Stimulated activated CD4-positive, alpha-beta T cell treated with anti-CD3 and anti-CD28 coated beads, Interleukin-1b, Interleukin-23, amount 100 ng/mL, for 1 hour (primary cell): ENCODE measurements around the gene PLA2G12A.

Source experiments
- DNase-seq, 2 donors: peaks; one replicate each; pipeline ENCODE4 v3.0.0-alpha.2; 2020; ENCODE audit warnings: low read depth in 2 of 2

PLA2G12A gene

DNA sequence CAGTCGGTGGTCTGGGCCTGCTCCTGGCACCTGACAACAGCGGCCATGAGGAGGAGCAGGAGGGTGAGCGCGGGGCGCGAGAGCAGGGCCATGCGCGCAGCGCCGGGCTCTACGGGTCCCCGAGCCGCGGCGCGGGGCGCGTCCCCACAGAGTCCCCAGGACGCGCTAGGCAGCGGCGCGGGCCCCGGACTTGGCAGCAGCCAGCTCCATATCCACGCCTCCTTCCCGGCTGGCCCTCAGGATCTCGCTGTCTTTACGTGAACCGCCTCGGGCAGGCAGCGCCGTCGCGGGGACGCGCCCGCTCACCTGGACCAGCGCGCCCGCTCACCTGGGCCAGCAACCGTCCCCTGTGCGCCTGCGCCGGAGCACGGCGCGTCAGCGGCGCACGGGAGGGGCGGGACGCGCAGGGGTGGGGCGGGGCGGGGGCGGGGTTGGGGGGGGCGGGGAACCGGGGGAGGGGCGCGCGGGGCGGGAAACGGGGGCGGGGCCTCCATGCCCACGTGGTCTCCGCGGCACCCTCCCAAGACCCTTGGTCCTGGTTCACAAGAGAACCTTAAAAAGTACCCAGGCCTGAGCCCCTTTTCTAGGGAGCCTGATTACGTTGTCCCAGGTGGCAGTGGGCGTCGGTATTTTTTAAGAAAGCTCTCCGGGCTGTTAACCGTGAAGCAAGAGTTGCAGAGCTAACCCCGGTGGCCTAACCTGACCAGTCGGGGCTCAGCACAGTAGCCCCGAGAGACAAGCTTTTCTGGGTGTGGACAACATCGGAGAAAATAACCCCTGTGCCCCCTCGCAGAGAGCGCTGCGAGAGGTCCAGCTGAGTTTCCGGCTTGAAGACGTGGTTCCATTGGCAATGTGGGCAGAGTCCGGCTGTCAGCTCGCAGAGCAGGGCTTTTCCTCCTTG lies at the start of gene PLA2G12A:
Gene PLA2G12A (minus strand): TSS at position 353 of the 901 bp plus-strand sequence. CDS start 261 bp downstream, at position 92.
- DNase-seq: peak; percentile 50 to 56

DNA sequence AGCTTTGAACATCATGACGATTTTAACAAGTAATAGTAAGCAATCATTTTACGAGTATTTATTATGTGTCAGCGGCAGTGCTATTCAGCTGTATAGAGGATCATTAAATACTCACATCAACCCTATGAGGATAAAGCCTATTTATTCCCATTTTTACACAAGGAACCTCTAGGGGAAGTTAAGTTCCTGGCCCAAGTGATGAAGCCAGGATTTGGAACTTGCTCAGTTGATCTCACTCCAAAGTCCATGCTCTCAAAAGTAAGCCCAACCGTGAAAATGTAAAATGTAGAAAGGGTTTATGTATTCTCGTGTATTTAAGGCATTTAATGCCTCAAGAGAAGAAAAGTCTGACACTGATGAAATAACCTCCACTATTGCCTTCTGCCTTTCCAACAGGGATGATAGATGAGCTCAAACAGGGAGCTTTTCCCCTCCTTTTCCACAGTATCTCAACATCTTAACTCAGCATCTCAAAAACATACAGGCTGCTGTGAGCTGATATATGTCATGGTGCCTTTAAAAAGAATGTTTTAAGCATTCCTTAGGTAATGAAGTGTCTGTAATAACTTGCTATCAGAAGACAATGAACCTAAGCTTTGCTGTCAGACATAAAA lies 35.0 kb upstream of the PLA2G12A start:
- DNase-seq: no peak

DNA sequence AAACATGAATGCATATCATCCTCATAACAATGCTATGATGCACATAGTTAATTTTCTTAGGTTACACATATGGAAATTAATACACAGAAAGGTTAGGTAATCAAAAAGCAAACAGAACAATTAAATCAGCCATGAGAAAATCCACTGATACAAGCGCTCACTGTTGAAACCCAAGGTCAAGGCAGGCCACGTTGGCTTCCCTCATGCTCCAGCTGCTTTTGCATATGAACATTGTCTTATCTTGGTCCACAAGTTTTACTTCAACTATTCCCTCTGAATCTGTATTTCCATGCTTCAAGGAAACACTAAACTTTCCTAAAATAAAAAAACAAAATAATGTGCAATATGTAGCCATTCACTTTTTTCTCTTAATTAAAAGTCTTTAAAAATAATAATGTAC lies 34.5 kb upstream of the PLA2G12A start:
- no peak for DNase-seq

DNA sequence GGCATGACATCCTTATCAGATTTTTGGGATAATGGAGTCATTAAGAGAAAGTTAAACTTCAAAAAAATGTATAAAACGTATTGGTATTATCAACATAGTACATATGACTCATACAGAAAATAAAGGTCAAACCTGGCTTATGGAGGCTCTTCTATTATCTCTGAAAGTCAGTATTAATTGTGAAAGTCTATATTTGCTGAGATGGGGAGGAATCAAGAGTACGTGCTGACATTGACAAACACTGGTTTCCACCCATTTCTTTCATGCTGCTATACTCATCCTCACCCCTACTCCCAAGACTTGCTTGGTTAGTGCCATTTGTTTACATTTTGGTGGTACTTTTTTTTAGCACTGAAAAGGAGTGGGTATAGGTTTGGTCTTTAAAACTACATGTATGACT lies 30.8 kb upstream of the PLA2G12A start:
- no peak for DNase-seq

DNA sequence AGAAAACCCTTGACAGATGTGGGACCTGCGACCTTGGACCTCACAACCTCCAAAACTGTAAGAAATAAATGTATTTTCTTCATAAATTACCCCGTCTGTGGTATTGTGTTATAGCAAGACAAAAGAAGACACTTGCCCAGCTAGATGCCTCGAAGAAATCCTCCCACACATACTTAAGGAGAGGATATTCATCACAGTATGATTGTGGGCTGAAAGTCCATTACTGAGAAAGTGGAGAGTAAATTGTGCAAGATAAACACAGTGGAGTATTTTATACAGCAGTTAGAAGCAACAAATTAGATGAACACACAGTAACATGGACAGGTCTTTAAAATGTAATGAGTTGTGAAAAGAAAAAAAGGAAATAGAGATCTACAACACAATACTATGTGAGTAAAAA lies 25.8 kb upstream of the PLA2G12A start:
- no peak for DNase-seq

DNA sequence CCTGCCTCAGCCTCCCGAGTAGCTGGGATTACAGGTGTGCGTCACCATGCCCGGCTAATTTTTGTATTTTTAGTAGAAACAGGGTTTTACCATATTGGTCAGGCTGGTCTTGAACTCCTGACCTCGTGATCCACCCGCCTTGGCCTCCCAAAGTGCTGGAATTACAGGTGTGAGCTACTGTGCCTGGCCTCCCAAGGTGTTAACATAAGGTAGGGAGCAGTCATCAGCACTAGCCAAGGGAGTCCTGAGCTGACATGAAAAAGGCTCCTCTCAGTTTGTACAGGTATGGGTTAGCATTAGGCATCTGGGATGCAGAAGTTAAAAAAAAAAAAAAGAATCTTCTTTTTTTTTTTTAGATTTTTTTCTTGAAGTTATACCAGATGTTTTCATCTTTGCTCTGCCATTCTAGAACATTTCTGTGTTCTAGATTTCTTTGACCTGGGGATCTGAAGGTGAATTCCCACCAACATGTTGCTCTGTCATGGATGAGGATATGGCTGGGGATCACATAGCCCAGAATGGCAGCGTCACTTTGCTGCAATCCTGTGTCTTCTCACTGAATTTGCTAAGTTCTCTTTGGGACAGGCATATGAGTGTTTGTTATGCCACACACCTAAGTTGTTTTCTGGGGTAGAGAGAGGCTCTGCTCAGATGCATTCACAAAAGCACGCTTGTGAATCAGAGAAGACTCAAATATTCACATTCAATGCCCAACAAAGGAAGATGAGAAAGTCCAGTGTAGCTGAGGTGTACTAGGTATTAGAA lies 24.4 kb upstream of the PLA2G12A start:
- no peak for DNase-seq

DNA sequence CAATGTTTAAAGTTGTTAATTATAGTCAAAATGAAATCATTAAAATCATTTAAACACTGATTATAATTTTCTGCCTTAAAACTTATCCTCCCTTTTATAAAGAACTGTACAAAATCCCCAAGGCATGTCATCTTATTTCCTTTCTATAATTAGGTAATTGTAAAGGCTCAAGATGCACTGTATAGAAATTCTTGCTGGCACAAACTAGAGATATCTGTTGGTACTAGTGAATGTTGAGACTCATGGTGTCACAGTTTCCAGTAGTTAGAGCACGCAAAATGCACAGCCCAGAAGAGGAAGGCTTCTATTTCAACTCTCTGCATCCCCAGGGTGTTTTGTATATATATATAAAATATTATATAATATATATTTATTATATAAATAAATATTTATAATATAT lies 22.7 kb upstream of the PLA2G12A start:
- DNase-seq: no peak

DNA sequence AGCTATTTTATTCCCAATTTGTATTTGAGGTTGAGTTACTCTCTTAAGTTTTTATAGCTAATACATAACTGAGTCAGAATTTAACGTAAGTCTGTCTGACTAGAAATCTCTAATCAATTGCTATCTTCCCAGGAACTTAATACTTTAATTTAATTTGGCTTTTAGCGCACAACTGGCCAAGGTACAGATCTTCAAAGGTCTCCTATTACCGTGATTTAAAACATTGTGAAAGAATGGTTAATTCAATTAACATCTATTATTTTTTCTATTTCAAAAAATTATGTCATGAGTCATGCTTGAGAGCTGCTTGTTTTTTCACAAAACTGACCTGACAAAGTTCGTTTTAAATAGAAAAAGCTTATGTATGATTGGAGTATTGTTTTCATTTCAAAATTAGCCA lies 22.0 kb upstream of the PLA2G12A start:
- no peak for DNase-seq

DNA sequence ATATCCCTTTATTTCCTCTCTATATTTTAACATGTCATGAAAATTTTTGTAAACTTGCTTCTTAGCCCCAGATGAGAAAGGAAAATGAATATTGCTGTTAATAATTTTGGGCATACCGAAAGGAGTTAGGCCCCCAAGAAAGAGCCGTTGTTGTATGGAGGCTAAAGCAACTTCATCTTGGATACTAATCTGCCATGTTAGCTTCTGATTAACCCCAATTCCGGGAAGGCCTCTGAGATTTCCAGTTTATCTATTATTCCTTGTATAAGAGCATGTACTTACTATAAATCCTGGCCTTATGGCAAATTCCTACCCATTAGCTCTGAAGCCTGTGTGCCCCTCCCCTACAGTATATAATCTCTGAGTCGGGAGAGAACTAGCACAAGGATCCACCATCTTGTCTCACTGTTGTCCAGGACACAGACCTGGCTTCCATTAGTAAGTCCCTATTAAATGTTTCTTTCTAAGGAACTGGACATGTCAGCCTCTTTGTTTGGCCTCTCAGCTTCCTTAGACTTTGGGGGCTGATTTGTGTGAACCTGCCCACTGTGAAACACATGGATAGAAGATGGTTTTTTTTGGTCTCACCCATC lies 20.9 kb upstream of the PLA2G12A start:
- DNase-seq: no peak

DNA sequence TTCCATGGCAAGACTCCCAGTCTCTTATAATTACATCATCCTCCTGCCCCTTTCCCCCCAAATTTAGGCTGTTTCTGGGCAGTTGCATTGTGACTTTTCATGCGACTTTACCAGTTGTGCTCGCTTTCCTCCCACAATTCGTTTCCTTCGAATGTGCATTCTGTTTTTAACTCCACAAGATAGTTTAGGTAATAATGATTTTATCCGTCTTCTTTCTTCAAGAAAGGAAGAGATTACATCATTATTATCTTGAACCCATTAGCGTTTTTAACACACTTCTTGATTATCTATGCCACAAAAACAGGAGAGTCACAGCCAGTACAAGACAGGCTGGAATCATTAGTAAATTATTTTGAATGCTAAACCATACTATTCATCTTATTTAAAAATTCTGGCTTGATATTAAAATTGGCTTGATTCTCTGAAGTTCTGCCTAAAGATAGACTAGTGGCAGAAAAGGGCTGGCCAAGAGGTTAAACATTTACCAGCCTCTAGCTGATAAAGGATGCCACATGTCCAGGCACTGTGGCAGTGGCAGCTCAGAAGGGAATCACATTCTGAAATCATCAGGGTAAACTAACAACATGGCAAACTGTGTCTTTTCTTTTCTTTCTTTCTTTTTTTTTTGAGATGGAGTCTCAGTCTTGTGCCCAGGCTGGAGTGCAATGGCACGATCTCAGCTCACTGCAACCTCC lies 19.7 kb upstream of the PLA2G12A start:
- DNase-seq: no peak

DNA sequence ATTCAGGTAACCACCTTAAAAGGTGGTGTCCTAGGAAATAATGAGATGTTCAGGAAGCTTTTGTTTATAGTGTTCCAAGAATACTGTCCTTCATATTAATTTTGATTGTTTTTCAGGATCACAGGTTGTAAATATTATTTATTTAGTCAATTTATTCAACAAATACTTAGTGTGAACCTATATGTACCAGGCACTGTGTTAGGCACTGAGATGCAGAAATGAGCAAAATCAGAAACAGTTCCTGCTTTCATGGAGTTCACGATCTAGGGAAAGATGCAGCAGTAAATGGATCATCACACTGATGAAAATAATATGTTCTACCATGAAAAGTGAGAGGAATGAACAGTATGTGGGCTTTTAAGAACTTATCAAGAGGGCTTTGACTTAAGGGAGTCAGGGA lies 18.2 kb upstream of the PLA2G12A start:
- no peak for DNase-seq

DNA sequence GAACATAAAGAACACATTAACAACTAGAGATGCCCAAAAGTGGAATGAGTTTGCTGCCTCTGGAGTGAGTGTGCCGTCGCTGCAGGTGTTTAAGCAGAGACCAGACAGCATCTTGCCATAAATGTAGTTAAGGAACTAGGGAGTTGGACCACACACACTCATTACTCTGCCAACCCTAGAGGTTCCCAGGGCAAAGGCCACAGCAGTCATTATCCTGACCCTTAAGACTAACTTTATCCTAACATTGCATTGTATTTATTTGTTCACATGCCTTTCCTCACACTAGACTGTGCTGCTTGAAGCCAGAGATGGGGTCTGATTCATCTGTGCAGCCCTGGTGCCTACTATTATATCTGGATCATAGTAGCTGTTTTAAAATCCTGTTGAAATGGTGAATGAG lies 16.9 kb upstream of the PLA2G12A start:
- no peak for DNase-seq

DNA sequence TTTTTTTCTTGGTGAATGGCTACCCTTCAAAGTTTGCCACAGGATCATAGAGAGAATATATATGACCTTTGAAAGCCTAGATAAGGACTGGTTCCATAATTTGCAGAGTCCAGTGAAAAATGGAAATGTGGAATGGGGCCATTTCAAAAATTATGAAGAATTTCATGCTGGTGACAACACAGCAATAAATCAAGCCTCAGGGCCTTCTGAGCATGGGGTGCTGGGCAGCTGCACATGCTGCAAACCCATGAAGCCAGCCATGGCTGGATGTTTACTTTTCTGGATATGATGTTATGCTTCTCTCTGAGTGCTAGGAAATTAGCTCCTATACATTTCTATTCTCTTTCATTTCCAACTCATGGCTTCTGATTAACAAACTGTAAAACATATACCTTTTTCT lies 16.0 kb upstream of the PLA2G12A start:
- DNase-seq: no peak

DNA sequence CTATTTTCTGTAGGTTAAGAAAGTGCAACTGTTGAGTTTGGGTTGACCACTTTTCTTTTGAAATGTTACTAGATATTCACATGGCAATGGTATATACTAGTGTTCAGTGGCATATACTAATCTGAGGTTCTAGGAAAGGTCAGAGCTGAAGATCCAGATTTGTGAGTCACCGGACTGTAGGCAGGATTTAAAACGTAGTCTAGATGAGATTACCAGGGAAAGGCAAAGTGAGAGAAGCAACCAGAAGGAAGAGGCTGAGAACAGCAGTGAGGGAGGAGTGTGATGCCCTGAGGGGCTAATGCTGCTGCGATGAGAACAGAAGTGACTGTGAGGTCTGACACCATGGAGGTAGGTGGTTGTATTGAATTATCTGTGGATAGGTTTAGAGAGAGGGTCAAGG lies 9.7 kb upstream of the PLA2G12A start:
- no peak for DNase-seq

DNA sequence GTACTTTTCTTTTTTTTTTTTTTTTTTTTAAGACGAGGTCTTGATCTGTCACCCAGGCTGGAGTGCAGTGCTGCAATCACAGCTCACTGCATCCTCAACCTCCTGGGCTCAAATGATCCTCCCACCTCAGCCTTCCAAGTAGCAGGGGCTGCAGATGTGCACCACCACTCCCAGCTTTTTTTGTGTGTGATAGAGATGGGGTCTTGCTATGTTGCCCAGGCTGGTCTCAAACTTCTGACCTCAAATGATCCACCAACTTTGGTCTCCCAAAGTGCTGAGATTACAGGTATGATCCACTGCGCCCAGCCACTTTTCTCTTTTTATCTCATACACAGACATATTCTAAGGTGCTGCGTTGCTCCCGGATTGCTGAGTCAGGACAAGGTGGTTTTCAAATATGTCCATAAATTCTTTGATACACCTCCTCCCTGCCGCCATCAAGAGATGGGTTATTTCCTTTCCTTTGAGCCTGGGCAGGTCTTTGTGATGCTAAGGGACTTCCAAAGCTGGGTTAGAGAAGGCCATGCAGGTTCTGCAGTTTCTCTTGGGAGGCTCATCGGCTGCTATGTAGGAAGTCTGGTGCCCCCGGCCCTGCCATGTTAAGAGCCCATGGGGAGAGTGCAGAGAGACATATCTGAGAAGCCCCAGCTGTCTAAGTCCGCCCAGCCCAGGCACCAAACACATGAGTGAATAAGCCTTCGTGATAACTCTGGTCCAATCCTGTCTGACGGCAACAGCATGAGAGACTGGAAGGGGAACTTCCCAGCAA lies 8.4 kb upstream of the PLA2G12A start:
- no peak for DNase-seq

DNA sequence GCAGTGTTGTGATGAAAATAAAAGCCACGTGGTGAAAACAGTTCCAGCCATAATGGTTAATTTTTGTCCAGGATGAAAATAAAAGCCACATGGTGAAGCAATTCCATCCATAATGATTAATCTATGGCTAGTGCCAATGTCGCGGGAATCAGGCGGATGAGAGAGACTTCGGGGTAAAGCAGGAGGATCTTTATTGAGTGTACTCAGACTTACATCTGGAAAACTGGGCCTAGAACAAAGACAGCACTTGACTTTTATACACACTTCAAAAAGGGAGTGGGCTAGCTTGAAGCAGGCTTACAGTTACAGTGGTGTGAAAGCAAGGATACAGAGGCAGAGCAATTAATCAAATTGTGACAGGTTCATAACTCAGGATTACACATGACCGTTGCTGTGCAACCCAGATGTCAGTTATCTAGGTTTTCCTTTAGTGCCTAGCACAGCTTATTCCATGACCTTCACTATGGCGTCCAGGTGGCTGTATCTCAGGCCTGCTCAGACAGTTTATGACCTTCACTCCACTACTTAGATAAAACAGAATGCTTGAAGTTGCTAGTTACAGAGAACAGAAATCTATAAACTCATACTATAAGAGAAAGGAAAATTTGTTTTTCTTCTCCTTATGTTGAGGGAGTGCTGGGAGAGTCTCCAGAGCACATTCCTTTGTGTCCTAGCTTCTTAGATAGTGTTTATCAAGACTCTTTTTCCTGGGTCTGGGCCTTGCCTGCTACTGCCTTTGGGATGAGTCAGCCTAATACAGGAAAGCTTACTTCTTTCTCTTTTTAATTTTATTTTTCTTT lies 5.9 kb upstream of the PLA2G12A start:
- DNase-seq: no peak

DNA sequence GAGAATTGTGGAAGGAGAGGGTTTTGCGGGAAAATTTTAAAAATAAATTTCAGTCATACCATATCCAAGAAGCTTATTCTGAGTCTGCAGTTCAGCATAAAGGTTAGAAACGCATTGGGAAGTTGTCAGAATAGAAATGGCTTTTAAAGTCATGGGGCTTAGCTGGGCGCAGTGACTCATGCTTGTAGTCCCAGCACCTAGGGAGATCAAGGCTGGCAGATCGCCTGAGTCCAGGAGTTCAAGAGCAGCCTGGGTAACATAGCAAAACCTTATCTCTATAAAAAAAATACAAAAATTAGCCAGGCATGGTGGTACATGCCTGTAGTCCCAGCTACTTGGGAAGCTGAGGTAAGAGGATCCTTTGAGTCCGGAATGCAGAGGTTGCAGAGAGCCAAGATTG lies 3.9 kb upstream of the PLA2G12A start:
- no peak for DNase-seq

DNA sequence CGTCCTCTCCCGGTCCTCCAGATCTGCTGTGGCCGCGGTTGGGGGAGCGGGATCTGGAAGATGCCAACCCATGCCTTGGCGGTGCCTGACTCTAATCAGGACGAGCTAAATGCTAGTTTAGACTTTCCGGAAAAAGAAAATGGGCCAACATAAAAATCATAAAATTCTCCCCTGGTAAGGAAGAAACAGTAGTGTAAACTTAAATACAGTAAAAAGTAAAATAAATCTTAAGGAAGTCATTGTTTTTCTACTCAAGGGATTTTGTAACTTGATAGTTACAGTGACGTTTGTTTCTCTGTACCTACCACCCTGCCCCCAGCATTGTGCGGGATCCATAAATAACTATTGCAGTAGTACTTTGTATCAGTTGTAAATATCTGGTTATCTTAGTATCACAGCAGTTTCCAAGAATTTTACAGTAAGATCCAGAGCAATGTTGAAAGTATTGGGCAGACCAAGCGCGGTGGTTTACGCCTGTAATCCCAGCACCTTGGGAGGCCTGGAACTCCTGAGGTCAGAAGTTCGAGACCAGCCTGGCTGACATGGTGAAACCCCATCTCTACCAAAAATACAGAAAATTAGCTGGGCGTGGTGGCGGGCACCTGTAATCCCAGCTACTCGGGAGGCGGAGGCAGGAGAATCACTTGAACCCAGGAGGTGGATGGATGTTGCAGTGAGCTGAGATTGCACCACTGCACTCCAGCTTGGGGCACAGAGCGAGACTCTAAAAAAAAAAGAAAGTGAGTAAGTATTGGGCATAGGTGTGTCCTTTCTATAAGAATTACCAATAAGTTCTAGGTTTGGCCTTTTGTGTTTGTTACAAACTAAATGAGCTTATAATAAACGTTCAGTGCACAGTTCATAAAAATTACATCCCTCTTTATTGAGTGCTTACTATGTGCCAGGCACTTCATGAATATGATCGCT lies 1.0 kb upstream of the PLA2G12A start:
- DNase-seq: no peak
